Stimulated activated memory B cell treated with anti-CD40 and anti-IgM and Interleukin-4, amounts not matched to agents 10 μg/mL and 1 μg/mL and 100 μg/mL, for 72 hours (primary cell): ENCODE results near the gene PADI4.

Experiments
- ATAC-seq: fragments of 150-1000 bp; cut with Tn5 transposase; 2 replicates; pipeline ENCODE4 v1.10.0; 2021
- H3K27ac Mint-ChIP-seq: one replicate; pipeline ENCODE4 v1.8.0; 2022; ENCODE audit warnings: mild to moderate bottlenecking, mixed read lengths
- H3K27me3 Mint-ChIP-seq: one replicate; pipeline ENCODE4 v1.8.0; 2022; ENCODE audit warnings: mixed read lengths
- H3K36me3 Mint-ChIP-seq: one replicate; pipeline ENCODE4 v1.8.0; 2022; ENCODE audit warnings: mixed read lengths
- H3K4me1 Mint-ChIP-seq: one replicate; pipeline ENCODE4 v1.8.0; 2022; ENCODE audit warnings: mixed read lengths
- H3K4me3 Mint-ChIP-seq: one replicate; pipeline ENCODE4 v1.8.0; 2022; ENCODE audit warnings: mild to moderate bottlenecking, moderate library complexity, mixed read lengths
- H3K9me3 Mint-ChIP-seq: one replicate; pipeline ENCODE4 v1.8.0; 2022; ENCODE audit warnings: mixed read lengths

Gene PADI4

GRCh38 chr1:17307946-17308345, at the start of gene PADI4:
PADI4 (plus strand) TSS chr1:17308197; CDS start chr1:17308223, 26 bp downstream.
- ATAC-seq: no peak
- no peaks in the 10 kb centered on the region for H3K4me1 Mint-ChIP-seq
- peaks cover 2% of the 10 kb centered on the region for H3K36me3 Mint-ChIP-seq
- H3K27ac Mint-ChIP-seq: no peak within 1 kb of the TSS
- no peak within 1 kb of the TSS for H3K4me3 Mint-ChIP-seq
- H3K9me3 Mint-ChIP-seq: peaks cover 1% of the 10 kb centered on the region
- peaks cover 67% of the 10 kb centered on the region for H3K27me3 Mint-ChIP-seq

GRCh38 chr1:17258758-17259130, 49.3 kb upstream of the PADI4 start:
- H3K27me3 Mint-ChIP-seq: peaks cover 43% of the 10 kb centered on the region

GRCh38 chr1:17259233-17259873, 48.6 kb upstream of the PADI4 start:
- no peaks in the 10 kb centered on the region for H3K36me3 Mint-ChIP-seq
- no peak overlapping the region for H3K4me3 Mint-ChIP-seq
- H3K27me3 Mint-ChIP-seq: peaks cover 43% of the 10 kb centered on the region
- no peak for ATAC-seq
- no peaks in the 10 kb centered on the region for H3K4me1 Mint-ChIP-seq
- H3K9me3 Mint-ChIP-seq: peaks cover 4% of the 10 kb centered on the region
- H3K27ac Mint-ChIP-seq: no peak overlapping the region

More at GRCh38 chr1:17258758-17259130, 49.3 kb upstream of the PADI4 start:
- Mint-ChIP-seq H3K27ac (no peak overlapping the region), H3K36me3 (no peaks in the 10 kb centered on the region), H3K4me3 (no peak overlapping the region), H3K9me3 (peaks cover 4% of the 10 kb centered on the region), H3K4me1 (no peaks in the 10 kb centered on the region)
- no peak for ATAC-seq

DNA sequence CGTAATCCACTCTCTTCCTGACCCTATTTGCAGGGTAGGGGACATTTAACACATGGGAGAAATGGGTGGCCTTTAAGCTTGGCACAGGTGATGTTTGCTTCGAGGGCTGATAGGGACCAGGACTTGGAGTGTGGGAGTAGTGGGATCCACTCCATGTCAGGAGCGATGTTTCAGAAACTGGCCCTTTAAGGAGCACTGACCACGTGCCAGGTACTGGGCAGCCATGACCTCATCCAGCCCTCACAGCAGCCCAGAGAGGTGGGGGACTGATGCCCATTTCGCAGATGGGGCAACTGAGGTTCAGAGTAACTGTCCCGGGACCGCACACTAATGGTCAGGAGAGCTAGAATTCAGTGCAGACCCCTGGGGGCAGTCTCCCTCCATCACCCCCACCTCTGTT, 47.7 kb upstream of the PADI4 start:
- no peak overlapping the region for H3K27ac Mint-ChIP-seq
- ATAC-seq: no peak
- H3K9me3 Mint-ChIP-seq: peaks cover 4% of the 10 kb centered on the region
- no peaks in the 10 kb centered on the region for H3K4me1 Mint-ChIP-seq
- no peak overlapping the region for H3K4me3 Mint-ChIP-seq
- peaks cover 43% of the 10 kb centered on the region for H3K27me3 Mint-ChIP-seq
- no peaks in the 10 kb centered on the region for H3K36me3 Mint-ChIP-seq

DNA sequence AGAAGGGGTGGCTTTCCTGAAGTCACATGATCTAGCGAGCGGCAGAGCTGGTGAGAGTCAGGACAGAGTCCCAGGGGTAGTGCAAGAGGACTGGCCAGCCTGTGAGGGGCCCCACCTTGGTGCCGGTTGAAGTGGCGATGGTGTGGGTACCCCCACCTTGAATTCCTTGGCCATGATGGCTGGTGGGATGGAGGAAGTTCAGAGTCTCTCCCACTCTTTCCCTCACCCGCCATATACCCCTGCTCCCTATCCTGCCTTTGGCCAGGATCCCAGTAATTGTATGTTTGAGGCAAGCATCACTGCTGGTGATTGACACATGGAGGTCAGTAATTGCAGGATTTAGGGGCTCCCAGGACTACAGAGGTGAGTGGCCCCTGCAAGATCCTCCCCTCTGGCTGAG, 47.3 kb upstream of the PADI4 start:
- Mint-ChIP-seq H3K9me3 (peaks cover 4% of the 10 kb centered on the region), H3K4me1 (no peaks in the 10 kb centered on the region), H3K36me3 (no peaks in the 10 kb centered on the region), H3K4me3 (no peak overlapping the region), H3K27me3 (peaks cover 39% of the 10 kb centered on the region), H3K27ac (no peak overlapping the region)
- ATAC-seq: no peak

GRCh38 chr1:17263936-17264335, 44.1 kb upstream of the PADI4 start:
- Mint-ChIP-seq H3K4me3 (no peak overlapping the region), H3K4me1 (no peaks in the 10 kb centered on the region), H3K36me3 (no peaks in the 10 kb centered on the region), H3K27ac (no peak overlapping the region), H3K27me3 (peaks cover 19% of the 10 kb centered on the region), H3K9me3 (peaks cover 4% of the 10 kb centered on the region)
- ATAC-seq: no peak

DNA sequence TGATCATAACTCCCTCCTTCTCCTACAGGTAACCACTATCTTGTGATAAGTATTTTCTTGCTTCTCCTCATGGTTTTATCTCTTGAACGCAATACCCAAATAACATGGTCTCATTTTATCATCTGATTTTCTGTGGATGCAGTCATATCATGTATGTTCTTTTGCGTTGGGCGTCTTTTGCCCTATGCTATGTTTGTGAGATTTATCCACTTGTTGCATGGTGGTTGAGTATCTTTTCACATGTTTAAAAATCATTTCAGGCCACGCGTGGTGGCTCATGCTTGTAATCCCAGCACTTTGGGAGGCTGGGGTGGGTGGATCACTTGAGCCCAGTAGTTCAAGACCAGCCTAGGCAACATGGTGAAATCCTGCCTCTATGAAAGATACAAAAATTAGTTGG, 43.5 kb upstream of the PADI4 start:
- Mint-ChIP-seq H3K4me1 (no peaks in the 10 kb centered on the region), H3K36me3 (no peaks in the 10 kb centered on the region), H3K4me3 (no peak overlapping the region), H3K27ac (no peak overlapping the region), H3K9me3 (peaks cover 4% of the 10 kb centered on the region), H3K27me3 (peaks cover 14% of the 10 kb centered on the region)
- no peak for ATAC-seq

- ATAC-seq: no peak
- no peak overlapping the region for H3K4me3 Mint-ChIP-seq
- peaks cover 8% of the 10 kb centered on the region for H3K27me3 Mint-ChIP-seq
- peaks cover 4% of the 10 kb centered on the region for H3K9me3 Mint-ChIP-seq
- no peak overlapping the region for H3K27ac Mint-ChIP-seq
- no peaks in the 10 kb centered on the region for H3K36me3 Mint-ChIP-seq
- no peaks in the 10 kb centered on the region for H3K4me1 Mint-ChIP-seq
Observed at GRCh38 chr1:17265162-17265561, 42.8 kb upstream of the PADI4 start.

- H3K36me3 Mint-ChIP-seq: no peaks in the 10 kb centered on the region
- peaks cover 4% of the 10 kb centered on the region for H3K9me3 Mint-ChIP-seq
Observed at GRCh38 chr1:17265950-17266349, 42.0 kb upstream of the PADI4 start.

GRCh38 chr1:17270891-17271765, 36.9 kb upstream of the PADI4 start:
- Mint-ChIP-seq H3K4me3 (no peak overlapping the region), H3K36me3 (no peaks in the 10 kb centered on the region), H3K4me1 (peaks cover 6% of the 10 kb centered on the region), H3K9me3 (no peaks in the 10 kb centered on the region), H3K27me3 (peaks cover 22% of the 10 kb centered on the region), H3K27ac (no peak overlapping the region)
- no peak for ATAC-seq

More at GRCh38 chr1:17265950-17266349, 42.0 kb upstream of the PADI4 start:
- Mint-ChIP-seq H3K27me3 (peaks cover under 1% of the 10 kb centered on the region), H3K4me1 (no peaks in the 10 kb centered on the region), H3K27ac (no peak overlapping the region), H3K4me3 (no peak overlapping the region)
- no peak for ATAC-seq

GRCh38 chr1:17272066-17272465, 35.9 kb upstream of the PADI4 start:
- Mint-ChIP-seq H3K27me3 (peaks cover 30% of the 10 kb centered on the region), H3K4me3 (no peak overlapping the region), H3K27ac (no peak overlapping the region), H3K4me1 (peaks cover 6% of the 10 kb centered on the region), H3K9me3 (no peaks in the 10 kb centered on the region), H3K36me3 (no peaks in the 10 kb centered on the region)
- no peak for ATAC-seq

DNA sequence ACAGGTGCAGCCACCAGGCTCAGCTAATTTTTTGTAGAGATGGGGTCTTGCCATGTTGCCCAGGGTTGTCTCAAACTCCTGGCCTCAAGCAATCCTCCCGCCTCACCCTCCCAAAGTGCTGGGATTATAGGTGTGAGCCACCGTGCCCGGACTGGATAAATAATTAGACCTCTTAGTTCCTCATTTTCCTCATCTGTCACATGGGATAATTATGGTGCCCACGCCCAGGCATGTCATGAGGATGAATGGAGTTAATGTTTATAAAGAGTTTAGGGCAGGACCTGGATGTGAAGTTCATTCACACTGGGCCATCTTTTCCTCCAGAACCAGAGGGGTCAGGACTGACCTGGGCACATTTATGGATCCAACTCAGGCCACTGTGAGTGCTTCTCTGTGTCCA, 35.4 kb upstream of the PADI4 start:
- no peaks in the 10 kb centered on the region for H3K36me3 Mint-ChIP-seq
- ATAC-seq: no peak
- no peak overlapping the region for H3K4me3 Mint-ChIP-seq
- H3K27me3 Mint-ChIP-seq: peaks cover 36% of the 10 kb centered on the region
- no peak overlapping the region for H3K27ac Mint-ChIP-seq
- H3K9me3 Mint-ChIP-seq: no peaks in the 10 kb centered on the region
- peaks cover 6% of the 10 kb centered on the region for H3K4me1 Mint-ChIP-seq

- Mint-ChIP-seq H3K4me3 (no peak overlapping the region), H3K4me1 (peaks cover 6% of the 10 kb centered on the region), H3K36me3 (no peaks in the 10 kb centered on the region), H3K9me3 (no peaks in the 10 kb centered on the region), H3K27ac (no peak overlapping the region), H3K27me3 (peaks cover 40% of the 10 kb centered on the region)
- no peak for ATAC-seq
Observed at GRCh38 chr1:17273096-17273495, 34.9 kb upstream of the PADI4 start.

DNA sequence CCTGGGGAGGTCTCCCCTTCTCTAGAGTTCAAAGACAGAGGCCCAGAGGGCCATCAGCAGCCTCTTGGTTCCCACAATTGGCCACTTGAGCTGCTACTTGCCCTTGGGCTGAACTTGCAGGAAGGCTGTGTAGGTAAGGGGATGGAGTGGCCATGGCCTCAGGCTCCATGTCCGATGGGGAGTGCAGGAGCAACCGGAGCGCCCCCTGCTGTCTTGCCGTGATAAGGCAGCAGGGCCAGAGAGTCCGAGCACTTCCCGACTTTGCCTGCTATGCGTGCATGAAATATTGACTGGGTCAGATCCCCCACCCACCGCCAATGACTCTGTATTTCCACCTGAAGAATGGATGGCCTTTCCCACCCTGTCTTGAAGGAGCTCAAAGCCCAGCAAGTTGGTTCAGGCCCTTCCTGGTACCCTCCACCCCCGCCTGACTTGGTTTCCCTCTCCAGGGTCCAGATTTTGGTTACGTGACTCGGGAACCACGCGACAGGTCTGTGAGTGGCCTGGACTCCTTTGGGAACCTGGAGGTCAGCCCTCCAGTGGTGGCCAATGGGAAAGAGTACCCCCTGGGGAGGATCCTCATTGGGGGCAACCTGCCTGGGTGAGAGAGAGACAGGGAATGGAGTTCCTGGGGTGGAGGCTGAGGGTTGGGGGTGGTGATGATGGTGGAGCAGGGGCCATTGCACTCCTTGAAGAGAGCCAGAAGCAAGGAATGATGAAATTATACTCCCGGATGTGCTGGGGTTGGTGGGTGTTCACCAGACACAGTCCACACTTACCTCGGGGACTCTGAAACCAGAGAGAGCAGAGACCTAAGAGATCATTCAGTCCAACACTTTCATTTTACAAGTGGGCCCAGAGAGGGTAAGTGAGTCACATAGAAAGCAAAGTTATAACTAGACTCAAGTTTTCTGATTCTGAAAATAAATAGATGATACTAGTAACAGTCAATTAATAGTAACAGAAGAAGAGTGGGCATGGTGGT, 33.5 kb upstream of the PADI4 start:
- no peak for ATAC-seq
- no peak overlapping the region for H3K4me3 Mint-ChIP-seq
- no peak overlapping the region for H3K27ac Mint-ChIP-seq
- H3K27me3 Mint-ChIP-seq: peaks cover 47% of the 10 kb centered on the region
- peaks cover 6% of the 10 kb centered on the region for H3K4me1 Mint-ChIP-seq
- H3K36me3 Mint-ChIP-seq: no peaks in the 10 kb centered on the region
- H3K9me3 Mint-ChIP-seq: no peaks in the 10 kb centered on the region

- no peaks in the 10 kb centered on the region for H3K36me3 Mint-ChIP-seq
Observed at GRCh38 chr1:17276568-17276967, 31.4 kb upstream of the PADI4 start.

More at GRCh38 chr1:17276568-17276967, 31.4 kb upstream of the PADI4 start:
- Mint-ChIP-seq H3K27ac (no peak overlapping the region), H3K4me1 (peaks cover 8% of the 10 kb centered on the region), H3K27me3 (peaks cover 54% of the 10 kb centered on the region), H3K4me3 (no peak overlapping the region), H3K9me3 (no peaks in the 10 kb centered on the region)
- ATAC-seq: no peak
